A549 (cell line): ENCODE results near the gene SAT2. TPM values are rescaled to one million over a fixed set of nuclear protein-coding genes. Genes with fewer than 3 reads are reported as not detected.
"Not testable (repeated sequence)": the region's sequence is repeated elsewhere in the genome, so short reads cannot be mapped to it uniquely, and the experiment has no call there.

ENCODE experiments used
- ATAC-seq, 2 experiments: fragments of 200-7000 bp in 1 of 2; fragments of >200 bp in 1 of 2; cut with Nextera tagmentation in 1 of 2; cut with Tn5 transposase in 1 of 2; 3 replicates each; pipeline versions ENCODE4 v1.8.0 to v1.9.1; 2018 to 2020; ENCODE audit warnings: mild to moderate bottlenecking in 1 of 2, moderate library complexity in 1 of 2
- CTCF ChIA-PET: fragments of 300-600 bp; sonication (Branson Sonifier 250); formaldehyde crosslinking; extraction: SDS; loops from one replicate; lab custom pipeline; 2021; ENCODE audit warnings: antibody characterized with exemption, inconsistent platforms; lab: Yijun Ruan, JAX
- POLR2A ChIA-PET: fragments of 350-600 bp; formaldehyde crosslinking; extraction: SDS; loops from one replicate; lab custom pipeline; 2021; ENCODE audit warnings: antibody characterized with exemption, inconsistent platforms; lab: Yijun Ruan, JAX
- DNase-seq, 2 experiments: peaks; one replicate each; pipeline versions ENCODE4 v3.0.0 to v3.0.0-alpha.2; 2011 to 2016; ENCODE audit warnings: low read depth in 1 of 2, low spot score in 1 of 2
- FAIRE-seq: peaks from 2 replicates; lab custom pipeline; 2011; peaks lifted over from hg19 to GRCh38; lab: Jason Lieb, UNC
- H3K27ac ChIP-seq, 2 experiments: fragments of >200 bp; sonication (Bioruptor Twin); formaldehyde crosslinking; 3 replicates each; pipeline ENCODE4 v1.5.1; 2016 to 2017
- H3K4me1 ChIP-seq: fragments of >200 bp; sonication (Bioruptor Twin); formaldehyde crosslinking; 3 replicates; pipeline ENCODE4 v1.6.1; 2016
- H3K4me2 ChIP-seq: fragments of >200 bp; sonication (Bioruptor Twin); formaldehyde crosslinking; 3 replicates; pipeline ENCODE4 v1.6.1; 2016
- H3K4me3 ChIP-seq: fragments of >200 bp; sonication (Bioruptor Twin); formaldehyde crosslinking; 3 replicates; pipeline ENCODE4 v1.5.1; 2016
- H3K9me3 ChIP-seq: fragments of >200 bp; sonication (Bioruptor Twin); formaldehyde crosslinking; 3 replicates; pipeline ENCODE4 v1.6.1; 2016
- CBX2 ChIP-seq: fragments of 200-600 bp; sonication (generic); IDR thresholded peaks from 2 replicates; pipeline ENCODE4 v1.6.1; 2016; ENCODE audit warnings: low read depth, mild to moderate bottlenecking, borderline replicate concordance
- CEBPB ChIP-seq, 2 experiments: fragments of >200 bp in 1 of 2; sonication (Bioruptor Twin) in 1 of 2; formaldehyde crosslinking in 1 of 2; IDR thresholded peaks; 2 replicates each; pipeline ENCODE4 v1.6.1; 2012 to 2016
- CHD2 ChIP-seq: fragments of 150-350 bp; IDR thresholded peaks from 2 replicates; pipeline ENCODE4 v1.6.1; 2014; ENCODE audit warnings: low read length; ENCODE audit not compliant: partially characterized antibody
- EHF ChIP-seq: fragments of 250-450 bp; sonication (Bioruptor Pico); IDR thresholded peaks from 2 replicates; pipeline ENCODE4 v1.5.0; 2020; ENCODE audit warnings: mild to moderate bottlenecking
- EP300 ChIP-seq, 2 experiments: fragments of >200 bp; sonication (Bioruptor Twin); formaldehyde crosslinking; IDR thresholded peaks; 2 replicates in 1 of 2; 3 replicates in 1 of 2; pipeline ENCODE4 v1.6.1; 2016 to 2017
- FOSL2 ChIP-seq, 2 experiments: fragments of 450-650 bp in 1 of 2; fragments of >200 bp in 1 of 2; sonication (Bioruptor Twin) in 1 of 2; formaldehyde crosslinking; IDR thresholded peaks; 2 replicates each; pipeline versions ENCODE4 v1.5.0 to v1.6.1; 2016 to 2020; ENCODE audit warnings: mild to moderate bottlenecking in 1 of 2, moderate library complexity in 1 of 2
- GATA3 ChIP-seq: IDR thresholded peaks from 2 replicates; pipeline ENCODE4 v1.6.1; 2012; ENCODE audit warnings: borderline replicate concordance
- HDAC2 ChIP-seq: fragments of 200-600 bp; sonication (generic); IDR thresholded peaks from 2 replicates; pipeline ENCODE4 v1.6.1; 2016
- HEYL ChIP-seq: fragments of 250-450 bp; sonication (Bioruptor Pico); IDR thresholded peaks from 2 replicates; pipeline ENCODE4 v1.8.0; 2021; ENCODE audit warnings: mild to moderate bottlenecking, moderate library complexity
- JUN ChIP-seq, 2 experiments: fragments of >200 bp; sonication (Bioruptor Twin); formaldehyde crosslinking; IDR thresholded peaks; 2 replicates in 1 of 2; 3 replicates in 1 of 2; pipeline ENCODE4 v1.6.1; 2016 to 2017
- KDM5A ChIP-seq: fragments of 200-600 bp; sonication (generic); IDR thresholded peaks from 2 replicates; pipeline ENCODE4 v1.6.1; 2016; ENCODE audit warnings: antibody characterized with exemption, mild to moderate bottlenecking
- MAX ChIP-seq: IDR thresholded peaks from 2 replicates; pipeline ENCODE4 v1.6.1; 2012
- NFE2L2 ChIP-seq: fragments of 150-350 bp; conservative IDR thresholded peaks from 2 replicates; pipeline ENCODE4 v1.6.1; 2014; ENCODE audit warnings: low read length
- RAD21 ChIP-seq, 2 experiments: fragments of >200 bp in 1 of 2; sonication (Bioruptor Twin) in 1 of 2; formaldehyde crosslinking in 1 of 2; IDR thresholded peaks in 1 of 2; conservative IDR thresholded peaks in 1 of 2; 2 replicates in 1 of 2; 3 replicates in 1 of 2; pipeline ENCODE4 v1.6.1; 2012 to 2018; ENCODE audit warnings: inconsistent platforms in 1 of 2
- RARB ChIP-seq: fragments of 250-450 bp; sonication (Bioruptor Pico); IDR thresholded peaks from 2 replicates; pipeline ENCODE4 v1.8.0; 2021; ENCODE audit warnings: mild to moderate bottlenecking, moderate library complexity
- RFX5 ChIP-seq: fragments of 450-650 bp; IDR thresholded peaks from 2 replicates; pipeline ENCODE4 v1.7.1; 2014; ENCODE audit warnings: antibody characterized with exemption, mild to moderate bottlenecking, moderate library complexity
- TFCP2L1 ChIP-seq: fragments of 250-450 bp; sonication (Bioruptor Pico); IDR thresholded peaks from 2 replicates; pipeline ENCODE4 v1.5.0; 2021; ENCODE audit warnings: mild to moderate bottlenecking
- USF2 ChIP-seq: fragments of 450-650 bp; IDR thresholded peaks from 2 replicates; pipeline ENCODE4 v1.6.1; 2014; ENCODE audit warnings: antibody characterized with exemption
- ZC3H11A ChIP-seq: fragments of 450-650 bp; IDR thresholded peaks from 2 replicates; pipeline ENCODE4 v1.6.1; 2014; ENCODE audit warnings: antibody characterized with exemption, mild to moderate bottlenecking
- ZFP36 ChIP-seq: fragments of 450-650 bp; IDR thresholded peaks from 2 replicates; pipeline ENCODE4 v1.6.1; 2014; ENCODE audit warnings: borderline replicate concordance; ENCODE audit not compliant: partially characterized antibody
- ZNF302 ChIP-seq: fragments of 250-450 bp; sonication (Bioruptor Pico); IDR thresholded peaks from 2 replicates; pipeline ENCODE4 v1.9.0; 2021; ENCODE audit warnings: inconsistent platforms, mild to moderate bottlenecking, moderate library complexity
- ZSCAN20 ChIP-seq: fragments of 250-450 bp; sonication (Bioruptor Pico); IDR thresholded peaks from 2 replicates; pipeline ENCODE4 v1.8.0; 2022; ENCODE audit warnings: mild to moderate bottlenecking, moderate library complexity
- WGBS: methylation state at CpG from one replicate; pipeline ENCODE4 v1.1.6; 2017; ENCODE audit errors: missing lambda C conversion rate; 5-methylcytosine and 5-hydroxymethylcytosine counted together
- polyA plus RNA-seq, 4 experiments: library from polyadenylated mRNA; depleted of rRNA in 3 of 4; stranded (reverse); fragments of >200 nt; fragmentation: RNase III in 1 of 4; extraction: RNeasy Plus Mini Kit Qiagen cat#74134 plus additional on column Dnase treatment in 1 of 4; gene quantifications; 2 replicates in 3 of 4; 3 replicates in 1 of 4; pipeline ENCODE4 v1.2.3, GENCODE V29; 2011 to 2017

The SAT2 gene
- polyA plus RNA-seq, 2 of the 4 experiments (the other 2 are of a cell fraction), result 38.1 to 76.3 TPM

- TF ChIP-seq RFX5, result no peak
- TF ChIP-seq TFCP2L1, result no peak
- TF ChIP-seq CEBPB (IDR thresholded peaks at IDR 0.05), result no peak
- TF ChIP-seq RARB (CRISPR knock-in tag), result no peak
- WGBS, result 85% methylated on average over 13 of the region's 13 CpGs
- Histone ChIP-seq H3K4me1 (peaks cover 10% of the 10 kb centered on the region; the same call in 2 of the 3 replicates), H3K27ac (peak within 1 kb of the TSS in 1 of 2 experiments; percentile 9; a peak in 1 of 6 replicates), H3K9me3 (no peaks in the 10 kb centered on the region), H3K4me2 (no peak within 1 kb of the TSS), H3K4me3 (no peak within 1 kb of the TSS)
- FAIRE-seq (no peak), ATAC-seq (no peak), DNase-seq (no peak)
- POLR2A ChIA-PET, result interaction anchor here (0.6 to 1.8 kb wide), 3 partner anchors 18 to 57 kb away, joined by 3 to 7 read pairs (median 3); partner anchors contain the start of gene TP53
- CTCF ChIA-PET, result interaction anchor here (1.3 to 8.2 kb wide), 6 partner anchors 10 to 412 kb away, joined by 3 to 191 read pairs (median 58); partner anchors contain the start of genes FXR2, TP53 and WRAP53
Measured at GRCh38 chr17:7629939-7630571, 2.4 kb upstream of the SAT2 start, which contains the start of gene SHBG. TSS of gene SHBG (plus strand) at chr17:7630135. CDS start at chr17:7630173, 38 bp downstream.

- Histone ChIP-seq H3K4me3 (peak overlapping the region; percentile 85), H3K9me3 (no peaks in the 10 kb centered on the region)
- TF ChIP-seq MAX (no peak), RAD21 (conservative IDR thresholded peaks at IDR 0.05 in 1 of 2, IDR thresholded peaks at IDR 0.05 in 1 of 2) (no peak), ZSCAN20 (no peak), ZNF302 (CRISPR knock-in tag) (no peak), HDAC2 (no peak)
- TF ChIP-seq, all 56 proteins: peak for 0
- Histone ChIP-seq H3K4me2 (peak overlapping the region; percentile 95), H3K27ac (peak overlapping the region; percentile 93 to 94), H3K4me1 (peaks cover 10% of the 10 kb centered on the region; the same call in 2 of the 3 replicates)
- DNase-seq (no peak), FAIRE-seq (no peak), ATAC-seq (peak; percentile 17 to 27; a peak in 5 of 6 replicates)
- 57% methylated on average over 6 of the region's 6 CpGs for whole genome bisulfite sequencing
- CTCF ChIA-PET, result interaction anchor here (1.0 to 14.2 kb wide), 12 partner anchors 7 to 223 kb away, joined by 3 to 130 read pairs (median 6); partner anchors contain the start of genes ATP1B2, FXR2, MPDU1 and SHBG
- POLR2A ChIA-PET, result interaction anchor here (1.0 to 2.7 kb wide), 3 partner anchors 12 to 60 kb away, joined by 3 to 81 read pairs (median 34); partner anchors contain the start of genes FXR2, MPDU1, TP53 and WRAP53
Measured at GRCh38 chr17:7626956-7627249, 718 bp downstream of the SAT2 start.

- DNase-seq (no peak), ATAC-seq (no peak), FAIRE-seq (no peak)
- peak overlapping the region; percentile 95 for H3K4me2 ChIP-seq
- POLR2A ChIA-PET, result interaction anchor here (1.0 to 2.7 kb wide), 3 partner anchors 12 to 60 kb away, joined by 3 to 81 read pairs (median 34); partner anchors contain the start of genes FXR2, MPDU1, TP53 and WRAP53
- H3K9me3 ChIP-seq, result no peaks in the 10 kb centered on the region
- TF ChIP-seq CBX2, result no peak
- TF ChIP-seq CHD2, result no peak
- TF ChIP-seq GATA3, result no peak
- no peak for TF ChIP-seq JUN (IDR thresholded peaks at IDR 0.05)
- TF ChIP-seq KDM5A, result no peak
- no peak for TF ChIP-seq HDAC2
- no peak for TF ChIP-seq RARB (CRISPR knock-in tag)
- no peak for TF ChIP-seq ZFP36
- TF ChIP-seq FOSL2 (IDR thresholded peaks at IDR 0.05), result no peak
- TF ChIP-seq FOSL2 (CRISPR knock-in tag; IDR thresholded peaks at IDR 0.05), result no peak
- no peak for TF ChIP-seq TFCP2L1
- TF ChIP-seq EHF (CRISPR knock-in tag), result no peak
- no peak for TF ChIP-seq EP300 (IDR thresholded peaks at IDR 0.05)
- no peak for TF ChIP-seq NFE2L2
- no peak for TF ChIP-seq HEYL (CRISPR knock-in tag)
- TF ChIP-seq USF2, result no peak
- no peak for TF ChIP-seq ZC3H11A
- H3K4me1 ChIP-seq, result peaks cover 10% of the 10 kb centered on the region; the same call in 2 of the 3 replicates
- WGBS, result 89% methylated on average over 7 of the region's 7 CpGs
- CTCF ChIA-PET, result interaction anchor here (1.3 to 14.2 kb wide), 8 partner anchors 7 to 90 kb away, joined by 4 to 130 read pairs (median 12); partner anchors contain the start of genes FXR2, MPDU1, SHBG and TP53
- no peak overlapping the region for H3K4me3 ChIP-seq
- no peak overlapping the region for H3K27ac ChIP-seq
Measured at GRCh38 chr17:7626307-7626706, 1.3 kb downstream of the SAT2 start.

GRCh38 chr17:7625749-7626148 is 1.9 kb downstream of the SAT2 start:
- 95% methylated on average over 16 of the region's 16 CpGs for WGBS
- H3K4me2 ChIP-seq, H3K9me3 ChIP-seq, FAIRE-seq, POLR2A ChIA-PET, ATAC-seq, H3K27ac ChIP-seq, H3K4me3 ChIP-seq, DNase-seq: not testable (repeated sequence)
- CTCF ChIA-PET, result interaction anchor here (0.7 to 14.2 kb wide), 5 partner anchors 8 to 102 kb away, joined by 3 to 130 read pairs (median 19); partner anchors contain the start of genes FXR2, SHBG, TP53 and WRAP53
- peaks cover 10% of the 10 kb centered on the region; the same call in 2 of the 3 replicates for H3K4me1 ChIP-seq
